ENCODE data around the gene ORAI2. TPM values are rescaled to one million over a fixed set of nuclear protein-coding genes. Genes with fewer than 3 reads are reported as not detected.
A peak's percentile ranks its signal among the peaks of the same experiment; 100 is the strongest.

The ORAI2 gene
- total and polyA plus RNA-seq, 2 of the 13 experiments (the other 11 are each of a cell fraction or from before 2014, with no cell fraction given), result 3.0 to 6.0 TPM

- CTCF ChIA-PET (ENCODE audit: low intra/inter-chr PET ratio, low total read pairs), result interaction anchor here (1.1 kb wide), 1 partner anchor 39 kb away, joined by 3 read pairs; no protein-coding TSS in a partner anchor
- no peaks in the 10 kb centered on the region for H4K20me1 ChIP-seq (ENCODE audit: insufficient read depth, low read length)
- no TSS peak for BruUV-seq (replicated peaks)
- 67% methylated on average over 7 of the region's 23 CpGs for WGBS (ENCODE audit: low lambda C conversion rate)
- intact Hi-C loops (cut with micrococcal nuclease; ENCODE audit: unreplicated experiment) (loop anchor here (1.0 kb wide), 1 partner anchor 47 kb away; no protein-coding TSS in a partner anchor), in situ Hi-C loops (cut with HindIII; ENCODE audit: extremely low pct_ligation_motif_present, low pct_unique_long_range_greater_than_20kb) (no loop called here)
- ATAC-seq (peak; percentile 93), FAIRE-seq (peak; percentile 66), DNase-seq (ENCODE audit: low spot score) (peak; percentile 67)
- H2AFZ ChIP-seq (ENCODE audit: low read length), result peak overlapping the region; percentile 29
- H3K9ac ChIP-seq (ENCODE audit: insufficient read depth, low read depth, low read length), result peak overlapping the region; percentile 59
- H3K27ac ChIP-seq (ENCODE audit: extremely low read length, insufficient read depth, low read length), result no peak overlapping the region
- H3K36me3 ChIP-seq (replicated peaks in 1 of 2; ENCODE audit: control insufficient read depth in 1 of 2, insufficient read depth in 2 of 2, low read length in 2 of 2), result no peaks in the 10 kb centered on the region; a peak in 1 of 5 replicates
- peak overlapping the region; percentile 91 for H3K4me2 ChIP-seq (ENCODE audit: low read depth, low read length)
- H3K27me3 ChIP-seq (ENCODE audit: control insufficient read depth in 1 of 2, insufficient read depth in 2 of 2, low read length in 2 of 2), result no peaks in the 10 kb centered on the region
- H3K4me1 ChIP-seq (ENCODE audit: insufficient read depth, low read length), result peaks cover 16% of the 10 kb centered on the region
- peak overlapping the region in 2 of 3 experiments; percentile 44 to 66; a peak in 5 of 6 replicates for H3K4me3 ChIP-seq (replicated peaks in 1 of 3; ENCODE audit: insufficient read depth in 1 of 3, low read depth in 2 of 3, low read length in 3 of 3)
- POLR2A ChIA-PET, result interaction anchor here (0.5 to 1.7 kb wide), 4 partner anchors 8 to 34 kb away, joined by 3 to 5 read pairs (median 4); no protein-coding TSS in a partner anchor
- no peaks in the 10 kb centered on the region for H3K9me3 ChIP-seq (ENCODE audit: low read length)
- no peaks in the 10 kb centered on the region for H3K79me2 ChIP-seq (ENCODE audit: insufficient read depth, low read length)
- TF ChIP-seq ZNF468 (CRISPR knock-in tag; IDR thresholded peaks at IDR 0.05), result no peak
- no peak for TF ChIP-seq NR2F1 (CRISPR knock-in tag; IDR thresholded peaks at IDR 0.05)
- TF ChIP-seq MED1 (CRISPR knock-in tag; IDR thresholded peaks at IDR 0.05), result peak; percentile 33; the same call in 1 of the 2 replicates
- no peak for TF ChIP-seq HNRNPLL (IDR thresholded peaks at IDR 0.05; ENCODE audit: low read depth, low read length, poor library complexity, severe bottlenecking)
- TF ChIP-seq ZBTB14 (CRISPR knock-in tag; IDR thresholded peaks at IDR 0.05), result no peak
- no peak for TF ChIP-seq SOX6 (IDR thresholded peaks at IDR 0.05)
- no peak; the same call in 1 of the 2 replicates for TF ChIP-seq SOX6 (CRISPR knock-in tag; IDR thresholded peaks at IDR 0.05)
- no peak for TF ChIP-seq ZNF776 (CRISPR knock-in tag; IDR thresholded peaks at IDR 0.05)
- no peak for TF ChIP-seq ETV5 (CRISPR knock-in tag; IDR thresholded peaks at IDR 0.05; ENCODE audit: borderline replicate concordance)
- no peak for TF ChIP-seq KLF9 (CRISPR knock-in tag; IDR thresholded peaks at IDR 0.05; ENCODE audit: low read depth)
- no peak for TF ChIP-seq MXD3 (CRISPR knock-in tag; IDR thresholded peaks at IDR 0.05)
- no peak for TF ChIP-seq ZFYVE20 (CRISPR knock-in tag; IDR thresholded peaks at IDR 0.05; ENCODE audit: borderline replicate concordance, low read depth)
- TF ChIP-seq DRAP1 (CRISPR knock-in tag; IDR thresholded peaks at IDR 0.05), result peak; percentile 39; the same call in 1 of the 2 replicates
- TF ChIP-seq ZMAT3 (CRISPR knock-in tag; conservative IDR thresholded peaks at IDR 0.05), result no peak
- TF ChIP-seq HDAC6 (IDR thresholded peaks at IDR 0.05; ENCODE audit: low read depth, low read length), result no peak
- TF ChIP-seq JUNB (CRISPR knock-in tag; IDR thresholded peaks at IDR 0.05; ENCODE audit: borderline replicate concordance), result no peak
- TF ChIP-seq ZNF644 (CRISPR knock-in tag; IDR thresholded peaks at IDR 0.05; ENCODE audit: low read depth), result no peak
- TF ChIP-seq PCBP1 (IDR thresholded peaks at IDR 0.05; ENCODE audit: borderline replicate concordance, low read depth, low read length), result no peak
- no peak for TF ChIP-seq ZNF891 (CRISPR knock-in tag; IDR thresholded peaks at IDR 0.05)
- no peak for TF ChIP-seq MTF1 (CRISPR knock-in tag; IDR thresholded peaks at IDR 0.05)
- TF ChIP-seq ZNF207 (IDR thresholded peaks at IDR 0.05; ENCODE audit: borderline replicate concordance), result no peak
- no peak for TF ChIP-seq U2AF2 (IDR thresholded peaks at IDR 0.05; ENCODE audit: low read depth, low read length)
- no peak for TF ChIP-seq GZF1 (CRISPR knock-in tag; IDR thresholded peaks at IDR 0.05)
- TF ChIP-seq ZNF572 (CRISPR knock-in tag; IDR thresholded peaks at IDR 0.05), result 0 out of 2 replicates have a peak, but pooled peaks have one; percentile 53
- no peak for TF ChIP-seq GFI1 (CRISPR knock-in tag; IDR thresholded peaks at IDR 0.05; ENCODE audit: borderline replicate concordance)
These were observed 18.1 kb downstream of the ORAI2 start for GRCh38 chr7:102451371-102452054.

Data from HepG2 (cell line).